ENCODE results near the gene FEZF2. TPM values are rescaled to one million over a fixed set of nuclear protein-coding genes. Genes with fewer than 3 reads are reported as not detected.

FEZF2 gene
- total and polyA plus RNA-seq, 11 donors = not detected

GRCh38 chr3:62329971-62330370 is 43.4 kb downstream of the FEZF2 start:
- Histone ChIP-seq H3K36me3 (peaks cover 0 to 34% (median 0%) of the 10 kb centered on the region in 9 donors), H3K27me3 (no peaks in the 10 kb centered on the region), H3K4me3 (no peak overlapping the region), H3K4me1 (no peaks in the 10 kb centered on the region), H3K9me3 (no peaks in the 10 kb centered on the region), H3K27ac (no peak overlapping the region)
- DNase-seq (no peak), ATAC-seq (no peak)
- WGBS, 4 donors = 83 to 86% (median 85%) methylated on average over 5 of the region's 5 CpGs
- no peak for TF ChIP-seq POLR2A (IDR thresholded peaks at IDR 0.05)
- no peak for TF ChIP-seq CTCF (IDR thresholded peaks at IDR 0.05)
- intact Hi-C loops (cut with DNase I) = loop anchor here in 6 of 10 donors (5.0 to 10.0 kb wide), 3 partner anchors 225 to 232 kb away; no protein-coding TSS in a partner anchor

GRCh38 chr3:62325896-62326295 is 47.5 kb downstream of the FEZF2 start:
- ATAC-seq = no peak
- Histone ChIP-seq H3K27me3 (no peaks in the 10 kb centered on the region), H3K9me3 (no peaks in the 10 kb centered on the region), H3K36me3 (peaks cover 0 to 48% (median 7%) of the 10 kb centered on the region in 9 donors), H3K4me3 (no peak overlapping the region), H3K27ac (no peak overlapping the region), H3K4me1 (no peaks in the 10 kb centered on the region)
- WGBS, 4 donors = 93 to 96% (median 95%) methylated on average over 8 of the region's 8 CpGs
- DNase-seq = no peak
- intact Hi-C loops (cut with DNase I) = no loop called here
- TF ChIP-seq POLR2A (IDR thresholded peaks at IDR 0.05) (no peak), CTCF (IDR thresholded peaks at IDR 0.05) (no peak)

- H3K27ac ChIP-seq = no peak overlapping the region
- TF ChIP-seq POLR2A (IDR thresholded peaks at IDR 0.05) (no peak), CTCF (IDR thresholded peaks at IDR 0.05) (no peak)
- H3K4me1 ChIP-seq = peaks cover 0 to 8% (median 0%) of the 10 kb centered on the region in 12 donors
- H3K9me3 ChIP-seq = peaks cover 0 to 4% (median 0%) of the 10 kb centered on the region in 12 donors
- no peak overlapping the region for H3K4me3 ChIP-seq
- intact Hi-C loops (cut with DNase I) = no loop called here
- DNase-seq (no peak), ATAC-seq (no peak)
- WGBS, 4 donors = 95 to 98% (median 96%) methylated on average over 1 of the region's 1 CpG
- H3K36me3 ChIP-seq = peaks cover 0 to 44% (median 7%) of the 10 kb centered on the region in 9 donors
- H3K27me3 ChIP-seq = no peaks in the 10 kb centered on the region
These were observed 50.1 kb downstream of the FEZF2 start for GRCh38 chr3:62323241-62323640.
